ENCODE results near the gene DYSF.
A peak's percentile ranks its signal among the peaks of the same experiment; 100 is the strongest.

DYSF gene

GRCh38 chr2:71672826-71673795 is 219.8 kb downstream of the DYSF start:
- Histone ChIP-seq H3K9me3 (no peaks in the 10 kb centered on the region), H3K27me3 (no peaks in the 10 kb centered on the region), H3K4me3 (ENCODE audit: low read depth in 1 of 2, low read length in 1 of 2) (no peak overlapping the region), H3K4me1 (ENCODE audit: control insufficient read depth in 1 of 2, insufficient read depth in 1 of 2, low read depth in 1 of 2, low read length in 1 of 2) (peaks cover 0 to 8% of the 10 kb centered on the region in 2 experiments), H3K27ac (no peak overlapping the region), H3K36me3 (peaks cover 100% of the 10 kb centered on the region)
- no peak for TF ChIP-seq CTCF (IDR thresholded peaks at IDR 0.05)

DNA sequence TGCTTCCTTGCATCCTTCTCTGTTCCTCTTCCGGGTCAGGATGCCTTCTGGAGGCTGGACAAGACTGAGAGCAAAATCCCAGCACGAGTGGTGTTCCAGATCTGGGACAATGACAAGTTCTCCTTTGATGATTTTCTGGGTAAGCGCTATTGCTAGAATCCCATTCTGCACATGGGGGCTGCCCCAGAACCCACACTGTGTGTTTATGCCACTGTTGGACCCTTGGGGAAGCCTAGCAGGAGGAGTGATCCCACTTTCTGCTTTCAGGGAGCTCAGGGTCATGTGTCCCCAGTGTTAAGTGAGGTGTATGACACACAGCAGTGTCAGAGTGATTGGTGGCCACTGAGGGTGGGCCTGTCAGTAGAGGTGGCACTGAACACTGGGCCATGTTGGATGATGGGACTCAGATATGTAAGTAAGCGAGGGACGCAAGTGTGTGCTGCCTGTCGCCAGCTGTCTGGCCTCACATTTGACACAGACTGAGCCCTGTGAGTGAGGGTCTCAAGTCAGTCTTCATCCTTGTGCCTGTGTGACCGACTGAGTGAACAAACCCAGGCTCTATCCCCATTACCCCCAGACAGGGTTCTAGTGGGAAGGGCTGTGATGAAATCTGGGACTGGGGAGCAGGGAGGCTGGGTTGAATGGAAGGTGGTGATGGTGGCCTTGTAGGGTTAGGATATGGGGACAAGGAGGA is 220.9 kb downstream of the DYSF start:
- Histone ChIP-seq H3K36me3 (peaks cover 100% of the 10 kb centered on the region), H3K4me3 (ENCODE audit: low read depth in 1 of 2, low read length in 1 of 2) (no peak overlapping the region), H3K9me3 (no peaks in the 10 kb centered on the region), H3K4me1 (ENCODE audit: control insufficient read depth in 1 of 2, insufficient read depth in 1 of 2, low read depth in 1 of 2, low read length in 1 of 2) (peaks cover 0 to 8% of the 10 kb centered on the region in 2 experiments), H3K27me3 (no peaks in the 10 kb centered on the region), H3K27ac (peak overlapping the region; percentile 7)
- TF ChIP-seq CTCF (IDR thresholded peaks at IDR 0.05) = no peak

DNA sequence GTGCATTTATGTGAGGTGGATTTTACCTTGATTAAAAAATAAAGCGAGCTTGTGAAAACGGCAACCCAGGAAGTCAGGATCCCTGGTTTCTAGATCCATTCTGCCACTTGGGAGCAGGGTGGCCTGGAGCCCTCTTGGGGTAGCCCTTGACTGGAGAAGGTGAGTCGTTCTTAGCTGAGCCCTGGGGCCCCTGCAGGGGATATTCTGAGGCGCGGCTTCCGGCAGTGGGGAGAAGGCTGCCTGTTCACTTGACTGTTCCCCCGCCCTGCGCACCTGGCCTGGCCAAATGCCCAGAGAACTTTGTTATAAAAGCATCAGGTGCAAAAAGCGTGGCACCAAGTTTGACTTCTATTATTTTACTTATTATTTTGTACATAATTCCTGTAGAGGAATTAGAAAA is 221.9 kb downstream of the DYSF start:
- Histone ChIP-seq H3K36me3 (peaks cover 100% of the 10 kb centered on the region), H3K27ac (peak overlapping the region; percentile 36), H3K9me3 (no peaks in the 10 kb centered on the region), H3K4me3 (ENCODE audit: low read depth in 1 of 2, low read length in 1 of 2) (no peak overlapping the region), H3K27me3 (no peaks in the 10 kb centered on the region), H3K4me1 (ENCODE audit: control insufficient read depth in 1 of 2, insufficient read depth in 1 of 2, low read depth in 1 of 2, low read length in 1 of 2) (peaks cover 0 to 8% of the 10 kb centered on the region in 2 experiments)
- TF ChIP-seq CTCF (IDR thresholded peaks at IDR 0.05) = no peak

- no peaks in the 10 kb centered on the region for H3K9me3 ChIP-seq
- H3K4me1 ChIP-seq (ENCODE audit: control insufficient read depth in 1 of 2, insufficient read depth in 1 of 2, low read depth in 1 of 2, low read length in 1 of 2) = no peaks in the 10 kb centered on the region
- peaks cover 100% of the 10 kb centered on the region for H3K36me3 ChIP-seq
- no peaks in the 10 kb centered on the region for H3K27me3 ChIP-seq
- TF ChIP-seq CTCF (IDR thresholded peaks at IDR 0.05) = no peak
- H3K4me3 ChIP-seq (ENCODE audit: low read depth in 1 of 2, low read length in 1 of 2) = no peak overlapping the region
- H3K27ac ChIP-seq = no peak overlapping the region
Observed at GRCh38 chr2:71678874-71679273, 225.5 kb downstream of the DYSF start.

GRCh38 chr2:71679491-71679890 is 226.1 kb downstream of the DYSF start:
- H3K27me3 ChIP-seq = no peaks in the 10 kb centered on the region
- H3K36me3 ChIP-seq = peaks cover 100% of the 10 kb centered on the region

More at GRCh38 chr2:71679491-71679890, 226.1 kb downstream of the DYSF start:
- Histone ChIP-seq H3K4me1 (ENCODE audit: control insufficient read depth in 1 of 2, insufficient read depth in 1 of 2, low read depth in 1 of 2, low read length in 1 of 2) (no peaks in the 10 kb centered on the region), H3K27ac (no peak overlapping the region), H3K4me3 (ENCODE audit: low read depth in 1 of 2, low read length in 1 of 2) (no peak overlapping the region), H3K9me3 (no peaks in the 10 kb centered on the region)
- no peak for TF ChIP-seq CTCF (IDR thresholded peaks at IDR 0.05)
